HG02623 (cell line): ENCODE data around the gene PLEKHA5.

Experiments used
- ATAC-seq: cut with Tn5 transposase; IDR thresholded peaks from one replicate; pipeline ENCODE4 v1.9.1; 2021; ENCODE audit warnings: moderate library complexity; ENCODE audit not compliant: unreplicated experiment

PLEKHA5 gene

DNA sequence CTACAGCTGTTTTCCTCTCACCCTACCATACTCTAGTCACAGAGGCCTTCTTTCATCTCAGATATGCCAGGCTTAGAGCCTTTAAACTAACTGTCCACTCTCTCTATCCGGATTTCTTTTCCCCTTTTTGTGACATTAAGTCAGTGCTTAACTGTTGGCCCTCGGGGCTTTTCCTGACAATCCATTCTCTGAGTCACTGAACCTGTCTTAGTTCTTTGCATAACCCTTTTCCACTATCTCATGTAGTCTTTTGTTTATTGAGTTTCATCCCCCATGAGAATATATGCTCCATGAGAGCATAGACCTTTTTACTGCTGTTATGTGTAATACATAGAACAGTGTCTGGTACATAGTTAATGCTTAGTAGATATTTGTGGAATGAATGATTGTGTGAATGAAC is 68.7 kb downstream of the PLEKHA5 start:
- no peak for ATAC-seq

DNA sequence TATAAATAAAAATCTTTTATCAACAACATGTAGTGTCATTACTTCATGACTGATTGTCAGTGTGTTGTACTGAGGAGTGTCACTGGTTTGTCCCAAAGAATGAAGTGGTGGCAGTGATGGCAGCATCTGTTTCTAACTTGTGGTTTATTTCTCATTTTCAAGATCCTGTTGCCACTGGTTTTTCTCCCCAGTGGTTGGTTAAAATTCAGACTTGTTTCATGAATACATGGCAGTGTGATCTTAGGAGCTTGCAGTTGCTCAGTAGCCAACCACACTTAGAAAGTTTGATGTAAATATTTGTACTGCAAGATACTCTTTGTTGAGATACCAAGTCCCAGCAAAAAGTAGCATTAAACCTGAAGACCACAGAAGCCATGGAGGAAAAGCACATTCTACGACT is 69.8 kb downstream of the PLEKHA5 start:
- no peak for ATAC-seq

DNA sequence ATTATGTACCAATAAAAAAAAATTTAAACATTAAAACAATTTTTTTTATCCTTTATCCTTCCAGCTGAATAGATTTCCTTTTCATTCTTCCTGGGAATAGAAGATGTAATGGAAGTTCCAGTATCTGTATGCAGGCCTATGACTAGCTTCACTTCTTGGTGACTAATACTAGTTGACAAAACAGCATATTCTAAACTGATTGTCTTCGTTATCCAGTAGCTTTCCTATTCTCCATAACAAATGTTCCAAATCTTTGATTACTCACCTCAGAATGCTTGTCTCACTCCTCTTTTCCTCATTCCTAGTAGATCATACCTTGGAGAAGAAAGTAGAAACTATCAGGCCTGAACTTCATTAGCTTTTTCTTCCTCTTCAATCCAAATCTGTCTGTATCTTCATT is 70.7 kb downstream of the PLEKHA5 start:
- no peak for ATAC-seq

DNA sequence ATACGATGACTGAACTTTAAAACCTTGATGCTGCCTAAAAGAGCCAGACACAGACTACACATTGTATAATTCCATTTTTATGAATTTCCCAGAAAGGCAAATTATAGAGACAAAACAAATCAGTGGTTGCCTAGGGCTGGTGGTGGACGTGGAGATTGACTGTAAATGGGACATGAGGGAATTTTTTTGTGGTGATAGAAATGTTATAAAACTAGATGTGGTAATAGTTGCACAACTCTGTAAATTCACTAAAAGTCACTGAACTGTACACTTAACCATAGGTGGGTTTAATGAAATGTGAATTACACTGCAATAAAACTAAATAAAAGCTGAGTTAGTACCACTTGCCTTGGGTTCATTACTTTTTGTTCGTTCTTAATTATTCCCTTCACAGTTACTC is 72.1 kb downstream of the PLEKHA5 start:
- no peak for ATAC-seq

DNA sequence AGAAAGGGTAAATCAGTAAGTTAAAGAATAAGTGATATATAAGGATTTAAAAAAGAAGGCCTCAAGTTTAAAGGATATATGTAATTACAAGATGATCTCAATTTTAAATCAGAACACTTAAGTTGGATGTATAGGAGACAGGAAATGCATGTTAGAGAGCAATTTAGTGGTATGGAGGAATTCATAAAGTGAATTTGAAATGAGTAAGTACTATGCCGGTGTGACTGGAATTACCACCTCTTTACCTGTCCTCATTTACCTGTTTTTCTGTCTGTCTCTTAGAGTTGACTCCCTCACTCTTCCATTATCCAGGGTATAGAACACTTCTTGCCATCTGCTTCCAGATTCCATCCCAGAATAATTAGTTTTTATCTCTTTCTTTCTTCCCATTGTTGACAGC is 73.5 kb downstream of the PLEKHA5 start:
- ATAC-seq = no peak

DNA sequence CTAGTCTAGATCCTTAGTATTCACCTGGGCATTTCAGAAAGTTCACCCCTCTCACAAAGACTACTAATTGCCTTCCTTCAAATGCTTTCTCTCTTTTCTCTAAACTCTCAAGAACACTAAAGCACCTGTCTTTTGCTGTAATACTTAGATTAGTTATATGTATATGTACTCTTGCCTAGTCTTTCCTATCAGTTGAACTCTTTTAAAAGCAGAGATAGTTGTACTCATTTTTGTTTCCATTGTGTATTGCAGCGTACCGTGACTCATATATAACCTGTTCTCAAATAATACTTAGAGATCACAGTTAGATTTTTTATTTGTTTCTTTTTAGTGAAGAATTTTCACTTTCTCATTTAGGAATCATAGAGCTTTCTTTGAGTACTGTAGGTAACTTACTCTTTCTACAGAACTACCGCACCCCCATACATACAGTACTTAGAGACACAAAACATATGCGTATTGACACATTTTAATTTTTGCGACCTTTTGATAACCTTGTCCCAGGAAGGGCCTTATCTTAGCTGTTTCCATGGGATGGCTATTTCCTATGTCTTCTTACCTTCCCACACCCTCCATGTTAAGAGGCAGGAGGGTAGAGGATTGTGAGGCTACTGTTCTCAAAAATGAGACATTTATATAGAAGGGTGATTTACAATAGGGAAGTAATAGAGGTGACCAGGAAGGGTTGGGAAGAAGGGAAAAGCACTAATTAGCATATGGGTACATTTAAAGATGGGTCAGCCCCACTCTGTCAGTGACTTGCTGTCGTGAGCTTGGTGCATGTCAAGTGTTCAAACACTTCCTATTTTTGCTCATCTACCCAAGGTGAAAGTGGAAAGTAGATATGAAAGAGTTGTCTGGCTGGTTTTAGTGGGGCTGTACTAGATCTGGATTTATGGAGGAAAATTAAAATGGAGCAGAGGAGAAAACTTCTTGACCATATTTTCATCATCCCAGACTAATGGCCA is 74.3 kb downstream of the PLEKHA5 start:
- no peak for ATAC-seq

DNA sequence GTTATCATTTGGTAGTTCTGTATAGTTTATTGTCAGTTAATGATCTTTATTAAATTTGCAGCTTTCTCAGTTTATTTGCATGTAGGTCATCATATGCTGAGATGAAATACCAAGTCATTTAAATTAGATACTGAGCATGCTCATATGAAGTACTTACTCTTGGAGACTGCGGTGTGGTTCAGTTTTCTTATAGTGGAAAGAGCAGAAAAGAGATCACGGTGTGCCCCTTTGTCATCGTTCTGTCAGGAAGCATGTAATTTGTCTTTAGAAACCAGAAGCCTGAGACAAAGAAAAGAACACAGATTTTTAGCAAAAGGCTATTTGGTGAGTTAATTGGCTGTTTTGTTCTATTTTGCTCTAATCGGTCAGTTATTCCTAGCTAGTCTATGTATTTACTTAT is 75.6 kb downstream of the PLEKHA5 start:
- ATAC-seq = no peak

DNA sequence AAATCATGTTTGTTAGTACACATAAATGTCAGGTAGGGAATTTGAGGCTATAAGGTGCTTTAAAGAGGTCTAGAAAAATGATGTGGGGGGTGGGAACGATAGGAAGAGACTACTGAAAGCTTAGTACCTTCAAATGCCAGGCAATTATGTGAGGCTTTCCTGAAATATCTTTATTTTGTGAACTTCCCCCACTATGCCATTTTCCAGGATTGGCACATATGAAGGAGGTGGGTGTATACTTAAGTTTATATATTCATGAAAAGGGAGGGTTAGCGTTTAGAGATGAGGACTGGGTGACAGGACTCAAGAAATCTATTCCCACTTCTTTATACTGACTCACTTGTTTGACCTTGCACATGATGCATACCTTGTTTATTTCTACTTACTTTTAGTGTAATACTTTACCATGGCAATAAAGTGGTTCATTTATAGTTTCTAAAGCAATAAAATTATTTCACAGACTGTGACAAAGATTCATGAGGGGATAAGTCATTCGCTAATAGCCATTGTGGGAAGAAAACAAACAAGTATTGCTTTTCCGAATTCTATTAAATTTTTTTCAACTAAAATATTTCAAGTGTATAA is 77.1 kb downstream of the PLEKHA5 start:
- no peak for ATAC-seq

DNA sequence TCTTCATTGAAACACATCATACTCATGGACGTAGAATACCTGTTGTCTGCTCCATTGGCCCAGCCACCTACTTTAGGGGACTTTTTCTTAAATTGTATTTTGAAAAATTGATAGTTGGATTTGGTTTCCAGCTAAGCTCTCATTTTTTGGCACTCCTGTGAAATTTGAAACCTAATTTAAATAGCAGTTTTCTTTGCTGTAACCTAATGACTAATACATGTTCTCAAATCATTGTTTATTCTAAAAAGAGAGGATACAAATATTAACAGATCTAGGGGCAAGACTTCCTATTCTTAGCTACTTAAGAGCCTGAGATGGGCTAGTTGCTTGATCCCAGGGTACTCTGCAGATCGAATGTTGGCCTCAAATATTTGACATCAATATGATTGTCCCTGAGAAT is 78.9 kb downstream of the PLEKHA5 start:
- no peak for ATAC-seq

DNA sequence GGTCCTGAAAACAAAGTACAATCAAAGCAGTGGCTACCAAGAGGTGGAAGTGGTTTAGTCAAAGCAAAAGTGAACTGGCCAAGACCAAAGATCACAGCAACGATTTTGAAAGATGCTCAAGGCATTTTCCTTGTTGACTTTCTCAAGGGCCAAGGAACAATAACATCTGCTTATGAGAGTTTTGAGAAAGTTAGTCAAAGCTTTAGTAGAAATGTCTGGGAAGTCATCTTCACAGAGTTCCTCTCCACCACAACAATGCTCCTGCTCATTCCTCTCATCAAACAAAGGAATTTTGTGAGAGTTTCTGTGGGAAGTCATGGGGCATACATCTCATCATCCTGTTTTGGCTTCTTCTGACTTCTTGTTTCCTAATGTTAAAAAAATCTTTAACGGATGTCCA is 80.1 kb downstream of the PLEKHA5 start:
- no peak for ATAC-seq

DNA sequence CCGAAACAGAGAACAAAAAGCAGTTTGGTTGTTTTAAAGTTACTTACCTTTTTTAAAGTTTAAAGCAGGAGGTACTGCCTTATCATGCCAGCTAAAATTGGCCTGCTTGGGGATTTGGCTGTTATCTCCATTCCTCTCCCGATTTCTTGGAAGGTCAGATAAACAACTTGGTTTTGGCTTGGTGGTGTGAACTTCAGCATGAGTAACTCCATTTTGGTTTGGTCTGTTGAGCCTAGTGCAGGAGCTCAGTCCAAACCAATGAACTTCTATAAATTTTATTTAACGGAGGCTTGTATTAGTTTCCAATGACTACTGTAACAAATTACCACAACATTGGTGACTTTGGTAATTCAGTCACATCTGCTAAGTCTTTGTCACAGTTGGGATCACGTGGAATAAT is 82.3 kb downstream of the PLEKHA5 start:
- ATAC-seq = no peak

DNA sequence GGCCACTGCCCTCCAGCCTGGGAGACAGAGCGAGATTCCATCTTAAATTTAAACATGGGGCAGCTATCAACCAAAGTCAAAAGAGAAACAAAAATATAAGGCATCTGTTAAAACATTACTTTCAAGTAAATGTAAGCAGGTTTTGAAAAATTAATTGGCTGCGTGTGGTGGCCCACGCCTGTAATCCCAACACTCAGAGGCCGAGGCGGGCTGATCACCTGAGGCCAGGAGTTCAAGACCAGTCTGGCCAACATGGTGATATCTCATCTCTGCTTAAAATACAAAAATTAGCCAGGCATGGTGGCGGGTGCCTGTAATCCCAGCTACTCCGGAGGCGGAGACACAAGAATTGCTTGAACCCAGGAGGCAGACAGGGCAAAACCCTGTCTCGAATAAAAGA is 82.7 kb downstream of the PLEKHA5 start:
- ATAC-seq = no peak

DNA sequence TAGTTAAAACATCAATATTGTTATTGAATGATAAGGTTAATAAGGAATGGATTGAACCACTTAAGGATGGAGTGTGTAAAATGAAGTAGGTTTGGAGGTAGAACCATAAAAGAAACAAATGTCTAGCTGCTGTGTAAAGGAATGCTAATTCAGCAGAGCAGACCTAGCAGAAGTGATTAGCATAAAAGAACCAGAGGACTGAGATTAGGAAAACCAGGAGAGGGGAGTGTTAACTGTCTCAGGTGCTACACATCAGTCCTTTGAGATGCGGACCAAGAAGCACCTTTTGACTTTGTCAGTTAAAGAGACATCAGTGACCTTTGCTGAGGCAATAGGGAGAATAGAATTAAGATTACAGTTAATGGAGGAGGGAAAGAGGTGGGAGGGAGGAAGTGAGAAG is 84.5 kb downstream of the PLEKHA5 start:
- ATAC-seq = no peak

DNA sequence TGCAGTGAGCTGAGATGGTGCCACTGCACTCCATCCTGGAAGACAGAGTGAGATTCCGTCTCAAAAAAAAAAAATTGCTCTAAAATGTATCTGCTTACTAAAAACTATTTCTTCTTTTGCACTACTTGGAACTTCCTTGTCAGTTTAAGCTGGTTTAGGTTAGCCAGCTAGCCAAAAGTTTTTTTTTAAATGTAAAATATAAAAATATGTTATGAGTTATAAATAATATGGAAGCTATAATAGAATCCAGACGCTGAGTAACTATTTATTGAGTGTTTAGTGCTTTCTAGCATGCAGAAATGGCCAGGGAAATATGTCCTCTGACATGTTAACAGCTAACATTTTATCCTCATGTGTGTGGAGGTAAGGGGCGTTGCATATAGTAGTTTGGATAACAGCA is 85.6 kb downstream of the PLEKHA5 start:
- no peak for ATAC-seq

DNA sequence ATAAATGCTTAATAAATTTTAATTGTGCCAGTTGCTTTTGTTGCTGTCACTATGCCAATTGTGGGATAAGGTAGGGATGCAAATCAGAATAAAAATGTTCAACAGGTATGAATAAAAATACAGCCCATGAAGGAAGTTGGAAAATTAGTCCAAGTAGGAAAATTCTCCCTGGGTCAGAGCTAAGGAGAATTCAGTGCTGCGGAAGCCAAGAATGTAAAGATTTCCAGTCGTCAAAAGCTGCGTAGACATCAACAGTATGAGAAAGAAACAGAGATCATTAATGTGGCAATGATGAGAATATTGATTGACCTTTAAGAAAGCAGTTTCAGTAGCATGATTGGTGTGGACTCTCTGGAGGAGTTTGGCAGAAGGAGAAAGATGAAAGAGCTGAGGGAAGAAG is 87.9 kb downstream of the PLEKHA5 start:
- no peak for ATAC-seq

DNA sequence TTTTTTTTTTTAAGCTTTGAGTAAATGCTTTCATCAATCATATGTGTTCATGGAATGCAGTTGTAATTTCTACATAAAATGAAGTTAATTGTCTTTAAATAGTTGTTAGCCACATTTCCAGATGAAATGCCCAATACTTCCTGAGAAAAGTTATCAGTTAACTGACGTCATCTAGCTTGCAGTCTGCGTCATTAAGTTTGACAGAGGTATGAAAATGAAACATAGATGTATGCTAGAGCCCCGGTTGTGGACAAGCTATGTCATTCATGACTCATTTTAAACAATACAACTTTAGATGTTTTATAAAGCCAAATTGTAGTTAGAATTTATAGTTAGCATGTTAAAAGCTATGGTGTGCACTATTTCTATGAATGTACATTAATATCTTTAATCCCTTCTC is 90.7 kb downstream of the PLEKHA5 start:
- ATAC-seq = no peak

DNA sequence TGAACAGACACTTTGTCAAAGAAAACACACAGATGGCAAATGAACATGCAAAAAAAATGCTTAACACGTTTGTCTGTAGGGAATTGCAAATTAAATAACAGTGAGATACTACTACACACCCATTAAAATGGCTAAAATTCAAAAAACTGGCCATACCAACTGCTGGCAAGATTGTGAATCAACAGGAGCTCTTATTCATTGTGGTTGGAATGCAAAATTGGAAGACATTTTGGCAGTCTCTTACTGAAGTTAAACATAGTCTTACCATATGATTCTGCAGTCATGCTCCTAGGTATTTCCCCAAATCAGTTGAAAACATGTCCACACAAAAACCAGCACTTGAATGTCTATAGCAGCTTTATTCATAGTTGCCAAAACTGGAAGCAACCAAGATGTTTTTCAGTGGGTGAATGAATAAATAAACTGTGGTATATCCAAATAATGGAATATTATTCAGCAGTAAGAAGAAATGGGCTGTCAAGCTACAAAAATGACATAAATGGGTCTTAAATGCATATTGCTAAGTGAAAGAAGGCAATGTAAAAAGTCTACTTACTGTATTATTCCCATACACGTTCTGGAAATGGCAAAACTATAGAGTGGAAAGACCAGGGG is 91.4 kb downstream of the PLEKHA5 start:
- ATAC-seq = no peak

DNA sequence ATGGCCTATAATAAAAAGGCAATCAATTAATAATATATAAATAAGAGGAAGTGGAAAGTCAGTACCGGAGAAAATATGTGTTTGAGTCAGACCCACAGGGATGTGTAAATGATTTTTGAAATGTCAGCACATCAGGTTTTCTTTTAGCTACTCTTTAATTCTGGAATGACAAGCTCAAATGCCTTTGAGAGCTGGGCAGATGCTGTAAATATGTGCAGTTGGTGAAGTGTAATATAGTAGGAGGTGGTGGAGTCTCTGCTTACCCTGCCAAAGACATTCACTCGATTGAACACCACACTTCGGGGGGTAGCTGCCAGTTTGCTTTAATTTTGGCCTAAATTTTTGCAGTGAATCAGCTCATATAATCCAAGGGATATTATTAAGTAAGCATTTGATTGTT is 93.0 kb downstream of the PLEKHA5 start:
- no peak for ATAC-seq

DNA sequence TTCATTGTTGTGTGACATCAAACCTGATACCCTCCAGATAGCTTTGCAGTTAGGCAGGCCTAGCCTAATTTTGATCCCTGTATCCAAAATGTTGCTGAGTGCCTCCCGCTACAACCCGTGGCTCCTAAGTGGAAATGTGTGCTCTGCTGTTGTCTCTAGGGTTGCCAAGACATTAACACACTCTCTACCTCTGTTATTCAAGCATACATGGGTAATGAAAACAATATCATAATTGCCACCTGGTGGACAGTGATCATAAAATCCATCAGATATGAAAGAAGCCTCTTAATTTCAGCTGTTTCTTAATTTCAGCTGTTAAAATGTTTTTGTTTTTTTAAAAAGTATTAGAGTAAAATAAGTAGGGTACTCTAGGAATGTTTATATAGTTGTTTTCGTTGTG is 93.5 kb downstream of the PLEKHA5 start:
- ATAC-seq = no peak

DNA sequence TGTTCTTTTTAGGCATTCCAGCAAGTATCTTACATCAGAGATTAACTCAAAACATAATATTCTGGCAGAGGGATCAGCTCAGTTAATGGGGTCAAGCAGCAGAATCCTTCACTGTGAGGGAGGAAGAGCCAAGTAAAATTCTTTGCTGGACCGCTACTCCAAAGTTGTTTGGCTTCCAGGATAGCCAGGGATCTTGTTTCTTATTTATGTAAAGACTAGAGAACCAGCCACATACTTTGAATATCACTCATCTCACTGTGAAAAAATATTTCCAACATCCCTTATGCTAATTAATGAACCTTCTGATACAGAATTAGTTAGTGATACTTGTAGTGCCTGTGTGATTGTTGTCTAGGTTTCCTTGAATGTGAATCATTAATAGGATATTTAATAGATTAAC is 94.2 kb downstream of the PLEKHA5 start:
- no peak for ATAC-seq

DNA sequence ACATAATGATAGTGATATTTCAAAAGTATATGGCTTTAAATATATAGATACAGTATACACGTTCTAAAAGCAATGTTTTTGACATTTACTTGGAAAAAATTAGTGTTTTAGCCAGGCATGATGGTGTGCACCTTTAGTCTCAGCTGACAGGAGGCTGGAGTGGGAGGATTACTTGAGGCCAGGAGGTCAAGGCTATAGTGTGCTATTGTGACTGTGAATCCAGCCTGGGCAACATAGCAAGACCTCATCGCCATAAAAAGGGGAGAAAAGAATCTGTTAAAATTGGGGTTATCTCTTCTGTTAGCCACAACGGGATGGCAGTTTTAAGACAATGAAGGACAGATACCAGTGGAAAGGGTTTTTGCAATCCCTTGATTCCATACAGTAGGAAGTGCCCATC is 95.2 kb downstream of the PLEKHA5 start:
- ATAC-seq = no peak

DNA sequence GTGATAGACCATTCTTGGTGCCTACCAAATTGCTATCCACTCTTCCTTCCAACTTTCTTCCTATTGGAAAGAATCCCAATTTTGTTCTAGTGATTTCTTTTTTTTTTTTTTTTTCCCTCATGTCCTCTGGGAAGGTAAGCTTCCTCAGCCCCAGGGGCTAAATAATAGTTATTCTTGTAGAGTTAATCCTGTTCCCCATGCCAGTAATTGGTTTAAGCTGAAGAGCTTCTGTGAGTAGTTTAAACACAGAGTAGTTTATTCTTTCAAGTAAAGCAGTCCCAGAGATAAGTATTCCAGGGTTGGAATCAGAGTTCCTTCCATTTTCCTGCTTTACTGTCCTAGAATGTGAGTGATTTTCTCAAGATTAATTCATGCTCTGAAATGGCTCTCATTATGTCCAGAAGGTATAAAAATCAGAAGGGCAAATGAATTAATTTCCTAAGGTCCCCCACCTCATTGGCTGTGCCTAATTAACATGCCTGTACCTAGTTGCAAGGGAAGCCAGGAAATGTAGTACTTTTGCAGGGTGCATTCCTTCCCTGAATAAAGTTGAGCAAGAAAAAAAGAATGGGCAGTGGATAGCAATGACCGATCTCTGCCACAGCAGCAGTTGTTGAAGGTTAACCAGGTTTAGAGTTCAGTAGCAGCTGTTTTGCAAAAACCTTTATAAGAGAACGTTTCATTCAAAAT is 97.8 kb downstream of the PLEKHA5 start:
- ATAC-seq = no peak
